HG02763 (cell line): ENCODE measurements around the gene CTSF.
"Not testable (repeated sequence)": the region's sequence is repeated elsewhere in the genome, so short reads cannot be mapped to it uniquely, and the experiment has no call there.

Experiments used
- ATAC-seq: cut with Tn5 transposase; IDR thresholded peaks from one replicate; pipeline ENCODE4 v1.9.1; 2021; ENCODE audit warnings: mild to moderate bottlenecking, moderate library complexity; ENCODE audit not compliant: unreplicated experiment

Gene CTSF

DNA sequence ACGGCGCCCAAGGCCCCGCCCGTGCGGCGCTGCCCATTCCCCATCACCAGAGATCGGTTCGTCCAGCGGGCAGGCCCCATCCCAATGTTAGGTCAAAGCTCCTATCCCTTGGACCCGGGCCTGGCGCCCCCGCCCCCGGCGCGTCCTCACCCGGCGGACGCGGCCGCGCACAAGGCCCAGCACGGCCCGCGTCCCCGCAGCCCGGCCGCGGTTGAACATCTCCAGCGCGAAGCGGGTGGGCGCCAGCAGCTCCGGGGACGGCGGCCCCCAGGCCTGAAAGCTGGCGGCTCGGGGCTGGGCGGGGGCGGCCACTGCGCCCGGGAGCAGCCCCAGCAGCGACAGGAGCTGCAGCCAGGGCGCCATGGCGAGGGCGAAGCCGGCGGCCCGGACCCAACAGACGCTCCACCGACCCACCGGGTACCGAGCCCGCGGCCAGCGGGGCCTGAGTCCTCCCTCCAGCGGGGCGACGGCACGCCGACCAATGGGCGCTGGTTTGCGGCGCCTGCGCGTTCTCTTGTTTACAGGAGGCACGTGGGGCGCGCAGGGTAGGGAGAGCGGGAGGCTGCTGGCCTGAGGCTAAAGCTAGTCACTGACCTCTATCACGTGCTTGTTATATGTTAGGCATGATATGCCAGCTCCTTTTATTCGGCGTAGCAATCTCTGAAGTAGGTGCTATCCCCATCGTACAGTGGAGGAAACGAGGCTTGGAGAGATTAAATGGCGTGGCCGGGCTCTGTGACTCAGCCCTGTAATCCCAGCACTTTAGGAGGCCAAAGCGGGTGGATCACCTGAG, at the start of gene CTSF:
Gene CTSF (minus strand): TSS at position 483 of the 793 bp plus-strand sequence. CDS start 120 bp downstream, at position 363.
- no peak for ATAC-seq

DNA sequence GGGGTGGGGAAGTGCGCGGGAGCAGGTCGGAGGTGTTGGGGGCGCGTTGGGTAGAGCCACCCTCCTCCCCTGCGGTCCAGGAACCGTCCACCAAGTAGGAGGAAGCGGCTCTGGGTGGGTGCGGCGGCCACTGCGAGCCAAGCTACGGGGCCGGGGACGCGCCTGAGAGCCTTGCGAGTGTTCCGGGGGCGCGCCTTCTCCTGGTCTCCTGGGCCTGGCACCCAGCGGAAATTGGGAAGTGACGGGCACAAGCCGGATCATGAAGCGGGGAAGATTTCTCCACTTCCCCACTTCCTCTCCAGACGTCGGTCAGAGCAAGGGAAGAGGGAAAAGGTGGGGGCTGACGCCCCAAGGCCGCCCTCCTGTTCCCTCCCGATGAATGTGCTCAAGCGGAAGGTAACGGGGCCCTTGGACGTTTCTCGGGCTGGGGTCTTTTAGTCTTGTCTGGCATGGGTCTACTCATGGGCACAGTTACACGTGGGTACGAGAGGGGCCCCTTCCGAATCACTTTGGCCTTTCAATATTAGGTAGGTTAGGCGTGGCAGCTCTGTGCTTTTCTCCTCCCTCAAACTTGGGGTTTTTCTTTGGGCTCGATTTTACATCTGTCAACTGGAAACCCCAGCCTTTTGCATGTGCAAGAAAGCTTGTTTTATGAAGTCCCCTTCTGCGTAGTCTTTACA, 48.9 kb upstream of the CTSF start:
- ATAC-seq, result no peak

DNA sequence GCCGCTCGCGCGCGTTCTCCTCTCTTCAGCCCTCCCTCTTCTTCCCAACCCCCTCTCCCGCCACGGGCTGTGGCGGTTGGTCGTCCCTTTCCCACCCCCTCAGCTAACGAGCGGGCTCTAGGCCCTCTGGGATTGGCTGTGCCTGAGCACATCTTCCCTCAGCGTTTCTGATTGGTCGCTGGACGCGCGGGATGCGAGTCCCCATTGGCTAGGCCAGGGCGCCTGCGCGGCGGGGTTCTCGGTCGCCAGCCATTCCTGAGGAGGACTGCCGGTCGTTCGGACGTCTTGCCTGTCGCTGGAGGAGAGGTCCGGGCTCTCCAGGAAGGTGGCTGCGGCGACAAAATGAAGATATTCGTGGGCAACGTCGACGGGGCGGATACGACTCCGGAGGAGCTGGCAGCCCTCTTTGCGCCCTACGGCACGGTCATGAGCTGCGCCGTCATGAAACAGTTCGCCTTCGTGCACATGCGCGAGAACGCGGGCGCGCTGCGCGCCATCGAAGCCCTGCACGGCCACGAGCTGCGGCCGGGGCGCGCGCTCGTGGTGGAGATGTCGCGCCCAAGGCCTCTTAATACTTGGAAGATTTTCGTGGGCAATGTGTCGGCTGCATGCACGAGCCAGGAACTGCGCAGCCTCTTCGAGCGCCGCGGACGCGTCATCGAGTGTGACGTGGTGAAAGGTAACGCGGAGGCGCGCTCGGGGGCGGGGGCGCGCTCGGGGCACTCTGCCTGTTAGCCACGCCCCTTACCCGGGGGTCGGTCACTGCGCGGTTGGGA, 48.2 kb upstream of the CTSF start, which contains the start of gene RBM14:
Gene RBM14 (plus strand): TSS at position 252 of the 776 bp plus-strand sequence. CDS start 91 bp downstream, at position 343.
- ATAC-seq, result peak; percentile 91

DNA sequence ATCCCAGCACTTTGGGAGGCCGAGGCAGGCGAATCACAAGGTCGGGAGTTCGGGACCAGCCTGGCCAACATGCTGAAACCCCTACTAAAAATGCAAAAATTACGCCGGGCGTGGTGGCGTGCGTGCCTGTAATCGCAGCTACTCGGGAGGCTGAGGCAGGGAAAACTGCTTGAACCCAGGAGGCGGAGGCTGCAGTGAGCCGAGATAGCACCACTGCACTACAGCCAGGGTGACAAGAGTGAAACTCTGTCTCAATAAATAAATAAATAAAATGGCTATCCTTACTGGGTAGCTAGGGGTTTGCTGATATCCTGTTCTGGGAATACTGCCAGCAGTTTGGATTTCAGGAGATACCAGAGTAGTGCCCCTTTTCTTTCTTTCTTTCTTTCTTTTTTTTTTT, 45.7 kb upstream of the CTSF start:
- no peak for ATAC-seq

DNA sequence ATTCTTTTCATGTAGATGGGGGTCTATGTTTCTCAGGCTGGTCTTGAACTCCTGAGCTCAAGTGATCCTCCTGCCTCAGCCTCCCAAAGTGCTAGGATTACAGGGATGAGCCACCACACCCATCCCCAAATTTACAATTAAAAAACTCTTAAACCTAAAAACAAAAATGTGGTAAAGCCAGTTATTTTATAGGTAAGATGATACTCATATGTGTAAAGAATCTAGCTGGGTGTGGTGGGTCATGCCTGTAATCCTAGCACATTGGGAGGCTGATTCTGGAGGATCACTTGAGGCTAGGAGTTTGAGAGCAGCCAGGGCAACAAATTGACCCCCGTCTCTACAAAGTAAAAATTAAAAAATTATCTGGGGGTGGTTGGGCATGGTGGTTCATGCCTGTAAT, 44.1 kb upstream of the CTSF start:
- ATAC-seq, result no peak

DNA sequence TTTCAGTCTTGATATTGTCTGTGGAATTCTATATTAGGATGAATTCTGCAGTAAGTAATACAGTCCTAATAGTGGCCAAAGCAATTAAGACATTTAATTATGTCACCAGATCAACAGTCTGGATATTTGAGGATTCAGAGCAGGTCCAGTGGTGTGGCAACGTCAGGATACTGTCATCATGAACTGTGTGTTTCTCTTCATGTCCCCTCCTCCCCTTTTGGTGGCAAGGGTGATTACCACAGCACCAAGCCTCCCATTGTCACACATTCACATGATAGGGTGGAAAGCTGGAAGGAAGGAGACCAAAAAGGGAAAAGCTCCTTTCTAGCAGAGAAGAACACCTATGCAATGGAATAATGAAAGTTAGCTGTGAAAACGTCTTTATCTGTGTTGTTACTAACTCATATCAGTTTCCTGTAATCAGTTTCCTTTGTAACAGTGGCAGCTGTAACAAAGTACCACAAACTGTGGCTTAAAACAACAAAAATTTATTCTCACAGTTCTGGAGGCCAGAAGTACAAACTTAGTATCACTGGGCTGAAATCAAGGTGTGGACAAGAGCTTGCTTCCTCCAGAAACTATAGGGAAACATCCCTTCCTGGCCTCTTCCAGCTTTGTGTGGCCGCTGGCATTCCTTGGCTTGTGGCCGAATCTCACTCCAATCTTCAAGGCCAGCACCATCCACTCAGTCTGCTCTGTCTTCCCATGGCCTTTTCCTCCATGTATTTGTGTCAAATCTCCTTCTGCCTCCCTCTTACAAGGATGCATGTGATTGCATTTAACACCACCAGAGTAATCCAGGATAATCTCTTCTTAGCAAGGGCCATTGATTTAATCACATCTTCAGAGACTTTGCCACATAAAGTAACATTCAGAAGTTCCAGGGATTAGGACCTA, 41.6 kb upstream of the CTSF start:
- ATAC-seq, result no peak

DNA sequence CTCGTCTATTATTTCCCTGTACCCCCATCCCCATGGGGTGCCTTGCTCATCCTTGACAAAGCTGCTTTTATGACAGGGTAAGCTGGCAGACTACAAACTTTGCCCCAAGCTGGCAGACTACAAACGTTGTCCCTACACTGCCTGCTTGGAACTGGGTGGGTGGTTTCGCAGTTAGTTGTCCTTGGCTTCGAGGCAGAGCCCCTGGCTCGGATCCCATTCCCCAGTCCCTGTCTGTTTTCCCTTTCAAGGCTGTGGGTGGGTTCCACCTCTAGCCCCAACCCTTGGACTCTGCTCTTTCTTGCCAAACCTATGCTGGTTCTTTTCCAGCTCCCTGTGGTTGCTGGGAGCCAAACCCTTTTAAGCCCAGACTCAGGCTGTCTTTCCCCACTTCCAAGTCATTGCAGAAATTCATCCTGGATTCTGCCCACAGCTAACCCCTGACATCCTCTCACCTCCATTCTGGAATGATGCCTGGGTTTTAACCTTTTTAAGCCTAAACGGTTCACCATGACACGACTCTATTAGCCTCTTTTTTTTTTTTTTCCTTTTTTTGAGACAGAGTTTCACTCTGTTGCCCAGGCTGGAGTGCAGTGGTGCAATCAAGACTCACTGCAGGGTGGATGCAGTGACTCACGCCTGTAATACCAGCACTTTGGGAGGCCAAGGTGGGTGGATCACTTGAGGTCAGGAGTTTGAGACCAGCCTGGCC, 38.9 kb upstream of the CTSF start:
- ATAC-seq, result no peak

DNA sequence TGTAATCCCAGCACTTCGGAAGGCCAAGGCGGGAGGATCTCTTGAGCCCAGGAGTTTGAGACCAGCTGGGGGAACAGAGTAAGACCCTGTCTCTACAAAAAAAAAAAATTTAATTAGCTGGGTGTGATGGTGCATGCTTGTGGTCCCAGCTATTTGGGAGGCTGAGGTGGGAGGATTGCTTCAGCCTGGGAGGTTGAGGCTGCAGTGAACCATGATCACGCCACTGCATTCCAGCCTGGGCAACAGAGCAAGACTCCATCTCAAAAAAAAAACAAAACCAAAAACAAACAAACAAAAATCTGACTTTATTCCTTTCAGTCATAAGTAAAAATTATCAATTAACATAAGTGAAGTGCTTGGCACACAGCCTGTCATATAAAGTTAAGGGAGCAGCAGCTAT, 38.2 kb upstream of the CTSF start:
- ATAC-seq, result not testable (repeated sequence)

DNA sequence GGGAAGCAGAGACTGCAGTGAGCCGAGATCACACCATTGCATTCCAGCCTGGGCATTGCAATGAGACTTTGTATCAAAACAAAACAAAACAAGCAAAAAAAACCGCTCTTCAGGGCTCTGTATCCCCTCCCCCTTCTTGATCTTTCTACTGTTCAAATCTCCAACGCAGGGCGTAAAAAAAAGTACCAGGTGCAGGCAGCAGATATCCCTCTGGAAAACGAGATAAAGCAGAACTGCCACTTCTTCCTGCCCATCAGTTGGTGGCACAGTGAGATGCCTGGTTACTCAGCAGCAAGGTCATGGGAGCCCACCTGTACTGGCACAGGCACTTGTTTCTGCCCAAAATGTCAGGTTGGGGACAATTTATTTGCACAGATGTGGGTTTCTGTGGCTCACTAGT, 35.7 kb upstream of the CTSF start:
- ATAC-seq, result no peak

DNA sequence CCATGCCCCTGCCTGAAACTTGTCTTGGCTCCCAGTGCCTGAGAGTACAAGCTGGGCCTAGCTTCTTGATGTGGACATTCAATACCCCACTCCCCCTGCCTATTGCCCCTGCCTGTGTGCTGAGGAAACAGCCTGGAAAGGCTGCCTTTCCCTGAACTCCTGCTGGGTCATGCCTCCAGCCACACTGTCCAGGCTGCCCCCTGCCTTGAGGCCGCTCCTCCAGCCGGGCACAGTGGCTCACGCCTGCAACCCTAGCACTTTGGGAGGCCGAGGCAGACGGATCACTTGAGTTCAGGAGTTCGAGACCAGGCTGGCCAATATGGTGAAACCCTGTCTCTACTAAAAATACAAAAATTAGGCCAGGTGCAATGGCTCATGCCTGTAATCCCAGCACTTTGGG, 34.7 kb upstream of the CTSF start:
- no peak for ATAC-seq

DNA sequence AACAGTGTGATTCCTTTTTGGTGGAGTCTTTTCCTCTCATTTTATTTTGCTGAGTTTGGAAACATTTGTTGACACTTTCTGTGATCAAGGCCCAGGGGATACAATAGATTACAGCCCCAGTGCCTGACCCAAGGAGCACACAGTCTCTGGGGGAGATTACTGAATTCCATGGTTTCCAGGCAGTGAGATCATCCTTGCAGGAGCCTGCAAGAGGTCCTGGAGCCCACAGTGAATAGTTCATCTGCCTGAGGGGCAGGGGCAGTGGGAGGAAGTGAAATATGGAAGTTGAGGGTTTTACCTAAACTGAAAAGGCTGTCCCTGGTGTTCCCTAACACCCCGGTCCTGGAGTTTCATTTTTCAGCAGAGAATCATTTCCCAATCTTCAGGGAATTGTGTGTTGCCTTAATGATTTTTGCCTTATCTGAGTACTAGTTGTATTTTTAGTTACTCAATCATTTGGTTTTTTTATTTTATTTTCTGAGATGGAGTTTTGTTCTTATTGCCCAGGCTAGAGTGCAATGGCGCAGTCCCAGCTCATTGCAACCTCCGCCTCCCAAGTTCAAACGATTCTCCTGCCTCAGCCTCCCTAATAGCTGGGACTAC, 32.3 kb upstream of the CTSF start:
- no peak for ATAC-seq

DNA sequence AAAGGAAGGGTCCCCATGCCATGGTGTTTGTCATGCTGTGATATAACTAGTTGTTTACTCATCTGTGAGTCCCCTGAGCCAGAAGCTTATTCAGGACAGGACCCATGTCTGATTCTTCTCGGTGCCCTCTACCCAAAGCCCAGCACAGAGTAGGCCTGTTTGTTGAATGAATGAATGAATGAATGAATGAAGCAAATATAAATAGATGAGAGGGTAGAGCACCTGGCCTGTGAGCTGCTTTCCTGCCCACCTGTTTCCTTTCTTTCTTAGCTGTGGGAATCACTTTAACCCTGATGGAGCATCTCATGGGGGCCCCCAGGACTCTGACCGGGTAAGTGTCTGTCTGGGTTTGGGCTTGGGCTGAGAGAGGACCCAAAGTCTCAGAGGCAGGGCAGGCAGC, 31.8 kb upstream of the CTSF start:
- ATAC-seq, result no peak

DNA sequence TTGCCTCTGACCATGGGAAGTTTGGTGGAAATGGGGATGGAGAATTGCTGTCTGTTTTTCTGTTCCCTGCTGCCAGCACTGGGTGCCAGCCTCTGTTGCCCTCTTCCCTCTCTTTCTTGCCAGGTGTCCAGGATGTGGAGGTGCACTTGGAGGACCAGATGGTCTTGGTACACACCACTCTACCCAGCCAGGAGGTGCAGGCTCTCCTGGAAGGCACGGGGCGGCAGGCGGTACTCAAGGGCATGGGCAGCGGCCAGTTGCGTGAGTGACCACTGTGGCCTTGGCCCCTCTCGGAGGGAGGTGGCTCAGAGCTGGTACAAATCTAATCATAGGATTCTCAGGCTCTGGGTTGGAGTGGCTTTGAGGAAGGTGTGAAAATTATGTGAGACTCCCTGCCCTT, 30.6 kb upstream of the CTSF start:
- ATAC-seq, result no peak

DNA sequence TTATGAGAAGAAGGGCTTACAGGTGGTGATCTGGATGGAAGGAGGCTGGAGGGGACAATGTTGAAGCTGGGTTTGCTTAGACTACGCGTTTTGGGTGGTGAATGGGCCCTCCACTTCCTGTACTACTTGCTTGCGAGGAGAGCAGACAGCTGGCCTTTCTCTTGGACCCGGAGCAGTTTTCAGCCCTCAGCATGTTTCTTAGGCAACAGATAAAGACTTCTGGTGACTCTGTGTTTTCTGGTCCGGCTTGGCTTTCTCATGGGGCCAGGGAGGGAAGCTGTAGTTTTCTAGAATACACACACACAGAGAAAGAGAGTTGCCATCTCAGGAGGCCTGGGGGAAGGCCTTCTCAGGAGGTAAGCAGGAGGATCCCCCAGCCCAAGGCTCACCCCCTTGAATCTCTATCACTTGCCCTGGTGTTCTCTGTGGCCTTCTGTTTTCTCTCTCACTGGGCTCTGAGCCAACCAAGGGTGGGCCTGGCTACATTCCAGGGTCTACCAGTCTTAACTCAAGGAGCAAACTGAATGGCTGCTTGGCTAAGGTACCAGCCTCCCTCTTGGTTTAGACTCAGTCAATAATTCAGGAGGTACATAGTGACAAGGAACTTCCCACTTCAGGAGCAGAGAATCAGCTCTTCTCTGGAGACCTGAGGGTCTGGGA, 27.0 kb upstream of the CTSF start:
- no peak for ATAC-seq

DNA sequence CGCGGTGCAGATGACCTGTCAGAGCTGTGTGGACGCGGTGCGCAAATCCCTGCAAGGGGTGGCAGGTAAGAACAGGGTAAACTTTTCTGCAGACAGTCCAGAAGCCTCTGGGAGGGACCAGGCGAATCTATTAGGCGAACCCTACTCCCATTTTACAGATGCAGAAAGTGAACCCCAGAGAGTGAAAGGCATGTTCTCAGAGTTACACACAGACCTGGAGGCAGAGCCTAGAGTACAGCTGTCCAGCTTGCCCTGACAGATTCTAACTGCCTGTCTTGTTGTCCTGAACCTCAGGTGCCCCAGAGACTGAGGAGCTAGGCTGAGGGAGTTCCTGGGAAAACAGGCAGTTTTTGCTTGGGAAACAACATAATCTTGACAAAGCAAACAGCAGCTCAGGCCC, 25.2 kb upstream of the CTSF start:
- no peak for ATAC-seq

DNA sequence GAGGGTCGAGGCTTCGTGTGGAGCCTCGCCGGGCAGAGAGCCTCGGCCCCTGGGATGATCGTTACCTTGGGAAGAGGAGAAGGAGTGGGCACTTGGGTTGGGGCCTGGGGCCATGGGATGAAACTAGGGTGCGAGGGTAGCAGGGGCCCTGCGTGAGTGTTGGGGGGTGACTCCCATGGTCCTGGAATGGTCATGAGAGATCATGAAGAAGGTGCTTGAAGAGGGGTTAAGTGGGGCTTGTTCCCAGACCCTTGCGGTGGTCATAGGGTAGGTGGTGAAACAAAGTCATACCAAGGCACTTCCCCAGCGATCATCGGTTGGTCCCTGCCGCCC, 24.9 kb upstream of the CTSF start:
- ATAC-seq, result peak; percentile 13

DNA sequence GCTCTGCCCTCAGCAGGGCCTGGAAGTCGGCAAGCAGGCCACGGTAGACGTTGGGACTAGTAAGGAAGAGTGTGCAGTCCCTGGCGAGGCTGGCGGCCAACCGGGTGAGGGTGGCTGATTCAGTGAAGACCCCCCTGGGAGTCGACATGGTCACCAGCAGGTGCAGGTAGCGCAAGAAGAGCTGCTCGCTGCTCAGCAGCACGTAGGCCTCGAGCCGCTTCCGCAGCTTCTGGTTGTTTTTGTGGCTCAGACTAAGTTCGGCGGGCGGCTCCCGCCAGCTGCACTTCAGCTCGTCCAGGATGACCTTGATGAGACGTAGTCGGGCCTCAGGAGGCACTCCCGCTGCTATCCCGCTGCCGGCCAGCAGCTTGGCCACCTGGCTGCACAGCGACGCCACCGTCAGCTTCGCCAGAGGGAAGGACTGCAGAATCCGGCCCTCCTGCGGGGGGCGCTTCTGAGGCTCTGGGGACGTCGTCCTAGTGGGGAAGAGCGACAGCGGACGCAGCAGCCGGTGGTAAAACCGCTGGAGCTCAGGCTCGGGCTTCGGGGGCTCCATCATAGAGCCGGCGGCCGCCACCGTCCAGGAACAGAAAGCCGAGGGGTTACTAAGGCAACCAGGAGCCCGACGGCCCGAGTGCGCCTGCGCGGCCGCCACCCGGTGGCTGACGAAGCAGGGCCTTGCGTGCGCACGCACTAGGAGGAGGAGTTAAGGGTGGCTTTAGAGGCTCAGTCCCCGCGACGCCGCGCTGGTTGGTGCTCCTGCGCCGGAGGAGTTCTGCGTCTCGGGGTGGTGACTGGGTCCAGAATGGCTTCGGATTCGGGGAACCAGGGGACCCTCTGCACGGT, 24.3 kb upstream of the CTSF start, which contains the start of the genes CCDC87 and CCS:
Gene CCDC87 (minus strand): TSS at position 607 of the 846 bp plus-strand sequence. CDS start 48 bp downstream, at position 559.
Gene CCS (plus strand): TSS at position 729 of the 846 bp plus-strand sequence. CDS start 77 bp downstream, at position 806.
- ATAC-seq, result peak; percentile 95

DNA sequence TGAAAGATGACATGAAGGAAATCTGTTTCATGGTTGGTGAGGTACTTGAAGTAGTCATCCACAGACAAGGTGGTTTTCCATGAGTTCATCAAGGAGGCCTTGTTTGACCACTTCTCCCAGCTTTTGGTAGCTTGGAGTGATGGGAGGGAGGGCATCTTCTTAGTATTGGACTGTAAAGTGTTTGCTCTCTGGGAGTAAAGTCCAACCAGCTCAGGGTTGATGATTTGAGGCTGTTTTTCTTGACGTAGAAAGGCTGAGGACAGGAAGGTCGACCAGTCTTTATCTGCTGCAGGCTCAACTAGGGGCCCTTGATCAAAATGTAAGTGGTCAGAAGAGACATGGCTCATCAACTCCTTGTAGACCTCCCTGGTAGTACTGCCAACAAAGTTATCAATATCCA, 22.8 kb upstream of the CTSF start:
- ATAC-seq, result no peak
